ENCODE measurements around the gene C1S. TPM values are rescaled to one million over a fixed set of nuclear protein-coding genes. Genes with fewer than 3 reads are reported as not detected.
"Not testable (repeated sequence)": the region's sequence is repeated elsewhere in the genome, so short reads cannot be mapped to it uniquely, and the experiment has no call there.

C1S gene
- total RNA-seq, 1 donor from 2014 or later: 116 TPM

GRCh38 chr12:7039403-7039802 is 21.1 kb upstream of the C1S start:
- no peak for DNase-seq
- no peak for ATAC-seq
- intact Hi-C loops (cut with micrococcal nuclease): no loop called here

GRCh38 chr12:7042842-7043241 is 17.7 kb upstream of the C1S start:
- intact Hi-C loops (cut with micrococcal nuclease): no loop called here
- peak; percentile 82 for ATAC-seq

GRCh38 chr12:7045913-7046312 is 14.6 kb upstream of the C1S start:
- no peak for DNase-seq
- intact Hi-C loops (cut with micrococcal nuclease): no loop called here

More at GRCh38 chr12:7042842-7043241, 17.7 kb upstream of the C1S start:
- DNase-seq: no peak

GRCh38 chr12:7046383-7047105 is 14.0 kb upstream of the C1S start:
- no peak for ATAC-seq
- no peak for DNase-seq
- intact Hi-C loops (cut with micrococcal nuclease): no loop called here

More at GRCh38 chr12:7045913-7046312, 14.6 kb upstream of the C1S start:
- no peak for ATAC-seq

GRCh38 chr12:7047306-7047705 is 13.2 kb upstream of the C1S start:
- DNase-seq: no peak
- intact Hi-C loops (cut with micrococcal nuclease): no loop called here
- no peak for ATAC-seq

- intact Hi-C loops (cut with micrococcal nuclease); DNase-seq; ATAC-seq: not testable (repeated sequence)
Observed at GRCh38 chr12:7049445-7049951, 11.0 kb upstream of the C1S start.

GRCh38 chr12:7049973-7050372 is 10.5 kb upstream of the C1S start:
- intact Hi-C loops (cut with micrococcal nuclease); ATAC-seq; DNase-seq: not testable (repeated sequence)

- intact Hi-C loops (cut with micrococcal nuclease): no loop called here
- no peak for ATAC-seq
- no peak for DNase-seq
Observed at GRCh38 chr12:7054925-7055324, 5.6 kb upstream of the C1S start.

- DNase-seq; ATAC-seq; intact Hi-C loops (cut with micrococcal nuclease): not testable (repeated sequence)
Observed at GRCh38 chr12:7055736-7056135, 4.8 kb upstream of the C1S start.

GRCh38 chr12:7058163-7058845 is 2.2 kb upstream of the C1S start:
- ATAC-seq: no peak
- no peak for DNase-seq
- intact Hi-C loops (cut with micrococcal nuclease): no loop called here

- intact Hi-C loops (cut with micrococcal nuclease): no loop called here
- DNase-seq: no peak
- no peak for ATAC-seq
Observed at GRCh38 chr12:7058850-7059395, 1.6 kb upstream of the C1S start.

- no peak for DNase-seq
- no peak for ATAC-seq
- intact Hi-C loops (cut with micrococcal nuclease): loop anchor here (10.0 kb wide), 1 partner anchor 55 kb away; no protein-coding TSS in a partner anchor
Observed at GRCh38 chr12:7059780-7060179, 738 bp upstream of the C1S start.

- intact Hi-C loops (cut with micrococcal nuclease): loop anchor here (10.0 kb wide), 1 partner anchor 54 kb away; no protein-coding TSS in a partner anchor
- ATAC-seq (peak; percentile 6), DNase-seq (no peak)
Observed at GRCh38 chr12:7061138-7061537, 620 bp downstream of the C1S start.

GRCh38 chr12:7061596-7061995 is 1.1 kb downstream of the C1S start:
- intact Hi-C loops (cut with micrococcal nuclease): loop anchor here (10.0 kb wide), 1 partner anchor 53 kb away; no protein-coding TSS in a partner anchor
- no peak for DNase-seq
- ATAC-seq: no peak

GRCh38 chr12:7064516-7064915 is 4.0 kb downstream of the C1S start:
- DNase-seq (no peak), ATAC-seq (no peak)
- intact Hi-C loops (cut with micrococcal nuclease): loop anchor here (10.0 kb wide), 1 partner anchor 50 kb away; no protein-coding TSS in a partner anchor

GRCh38 chr12:7065073-7065623 is 4.6 kb downstream of the C1S start:
- no peak for ATAC-seq
- intact Hi-C loops (cut with micrococcal nuclease): loop anchor here (10.0 kb wide), 1 partner anchor 50 kb away; no protein-coding TSS in a partner anchor
- DNase-seq: no peak

GRCh38 chr12:7066596-7066995 is 6.1 kb downstream of the C1S start:
- ATAC-seq (no peak), DNase-seq (no peak)
- intact Hi-C loops (cut with micrococcal nuclease): loop anchor here (2.0 to 10.0 kb wide), 2 partner anchors 14 to 48 kb away; no protein-coding TSS in a partner anchor

GRCh38 chr12:7067096-7067495 is 6.6 kb downstream of the C1S start:
- no peak for ATAC-seq
- no peak for DNase-seq
- intact Hi-C loops (cut with micrococcal nuclease): loop anchor here (2.0 to 10.0 kb wide), 2 partner anchors 14 to 48 kb away; no protein-coding TSS in a partner anchor

- ATAC-seq (peak; percentile 94), DNase-seq (peak; percentile 71)
- intact Hi-C loops (cut with micrococcal nuclease): loop anchor here (10.0 kb wide), 1 partner anchor 46 kb away; no protein-coding TSS in a partner anchor
Observed at GRCh38 chr12:7068240-7068993, 7.9 kb downstream of the C1S start.
